NT2/D1 (cell line): ENCODE measurements around the gene SMARCAD1.
"Not testable (repeated sequence)": the region's sequence is repeated elsewhere in the genome, so short reads cannot be mapped to it uniquely, and the experiment has no call there.

Experiments used
- DNase-seq: peaks from one replicate; pipeline ENCODE4 v3.0.0-alpha.2; 2011; ENCODE audit warnings: low read depth, low spot score
- H3K27me3 ChIP-seq: 2 replicates; pipeline ENCODE4 v1.6.0; 2011; ENCODE audit warnings: mild to moderate bottlenecking; ENCODE audit not compliant: insufficient read length, insufficient read depth
- H3K36me3 ChIP-seq: 2 replicates; pipeline ENCODE4 v1.6.1; 2011; ENCODE audit warnings: mild to moderate bottlenecking, low read length, mixed read lengths; ENCODE audit not compliant: insufficient read depth, insufficient read length
- H3K4me1 ChIP-seq: 2 replicates; pipeline ENCODE4 v1.5.1; 2011; ENCODE audit not compliant: insufficient read depth, insufficient read length
- H3K4me3 ChIP-seq: 2 replicates; pipeline ENCODE4 v1.5.1; 2011; ENCODE audit warnings: low read depth; ENCODE audit not compliant: insufficient read length
- H3K9ac ChIP-seq: 2 replicates; pipeline ENCODE4 v1.6.0; 2011; ENCODE audit warnings: low read depth; ENCODE audit not compliant: insufficient read length
- H3K9me3 ChIP-seq: 2 replicates; pipeline ENCODE4 v1.5.1; 2011; ENCODE audit warnings: mild to moderate bottlenecking, low read length; ENCODE audit not compliant: insufficient read depth
- SUZ12 ChIP-seq: IDR thresholded peaks from 2 replicates; pipeline ENCODE4 v1.6.1; 2011; ENCODE audit not compliant: insufficient read length, insufficient read depth; ENCODE audit errors: extremely low read depth
- YY1 ChIP-seq: IDR thresholded peaks from 2 replicates; pipeline ENCODE4 v1.6.1; 2011; ENCODE audit not compliant: insufficient read length, insufficient read depth
- ZNF274 ChIP-seq: IDR thresholded peaks from 2 replicates; pipeline ENCODE4 v1.6.1; 2011; ENCODE audit warnings: mild to moderate bottlenecking, low read depth, low read length

Gene SMARCAD1

GRCh38 chr4:94290245-94290644 is 82.6 kb downstream of the SMARCAD1 start:
- no peak overlapping the region for H3K9ac ChIP-seq
- no peaks in the 10 kb centered on the region for H3K4me1 ChIP-seq
- no peaks in the 10 kb centered on the region for H3K27me3 ChIP-seq
- no peak overlapping the region for H3K4me3 ChIP-seq
- no peak for TF ChIP-seq SUZ12
- TF ChIP-seq YY1 = no peak
- no peak for TF ChIP-seq ZNF274
- H3K9me3 ChIP-seq = no peaks in the 10 kb centered on the region
- H3K36me3 ChIP-seq = peaks cover 38% of the 10 kb centered on the region
- DNase-seq = no peak

GRCh38 chr4:94293981-94294380 is 86.3 kb downstream of the SMARCAD1 start:
- H3K4me3 ChIP-seq, H3K27me3 ChIP-seq, H3K9me3 ChIP-seq, H3K9ac ChIP-seq, H3K4me1 ChIP-seq, DNase-seq: not testable (repeated sequence)
- peaks cover 24% of the 10 kb centered on the region for H3K36me3 ChIP-seq

GRCh38 chr4:94295473-94295872 is 87.8 kb downstream of the SMARCAD1 start:
- not testable (repeated sequence) for H3K9ac ChIP-seq, H3K36me3 ChIP-seq, H3K4me1 ChIP-seq, H3K27me3 ChIP-seq, DNase-seq, H3K9me3 ChIP-seq, H3K4me3 ChIP-seq

GRCh38 chr4:94298725-94299252 is 91.1 kb downstream of the SMARCAD1 start:
- TF ChIP-seq YY1 (no peak), SUZ12 (no peak), ZNF274 (no peak)
- no peak overlapping the region for H3K4me3 ChIP-seq
- no peak for DNase-seq

GRCh38 chr4:94302191-94302590 is 94.5 kb downstream of the SMARCAD1 start:
- Histone ChIP-seq H3K4me1 (no peaks in the 10 kb centered on the region), H3K4me3 (no peak overlapping the region), H3K9ac (no peak overlapping the region), H3K9me3 (no peaks in the 10 kb centered on the region), H3K27me3 (no peaks in the 10 kb centered on the region), H3K36me3 (no peaks in the 10 kb centered on the region)
- DNase-seq = no peak
- TF ChIP-seq SUZ12 (no peak), ZNF274 (no peak), YY1 (no peak)

More at GRCh38 chr4:94298725-94299252, 91.1 kb downstream of the SMARCAD1 start:
- Histone ChIP-seq H3K4me1 (no peaks in the 10 kb centered on the region), H3K36me3 (no peaks in the 10 kb centered on the region), H3K9me3 (no peaks in the 10 kb centered on the region), H3K27me3 (no peaks in the 10 kb centered on the region), H3K9ac (no peak overlapping the region)

- no peaks in the 10 kb centered on the region for H3K36me3 ChIP-seq
- TF ChIP-seq SUZ12 = no peak
- H3K9me3 ChIP-seq = no peaks in the 10 kb centered on the region
- H3K4me3 ChIP-seq = no peak overlapping the region
- no peaks in the 10 kb centered on the region for H3K4me1 ChIP-seq
- no peaks in the 10 kb centered on the region for H3K27me3 ChIP-seq
- no peak overlapping the region for H3K9ac ChIP-seq
- peak; percentile 9 for DNase-seq
These were observed 96.8 kb downstream of the SMARCAD1 start for GRCh38 chr4:94304365-94304971.

- Histone ChIP-seq H3K4me1 (no peaks in the 10 kb centered on the region), H3K27me3 (no peaks in the 10 kb centered on the region), H3K36me3 (no peaks in the 10 kb centered on the region), H3K9me3 (no peaks in the 10 kb centered on the region), H3K4me3 (no peak overlapping the region), H3K9ac (no peak overlapping the region)
- DNase-seq = no peak
- TF ChIP-seq SUZ12 (no peak), YY1 (no peak), ZNF274 (no peak)
These were observed 98.0 kb downstream of the SMARCAD1 start for GRCh38 chr4:94305466-94306225.
